VCaP (cell line): ENCODE data around the gene CMBL.
"Not testable (repeated sequence)": the region's sequence is repeated elsewhere in the genome, so short reads cannot be mapped to it uniquely, and the experiment has no call there.

Experiments
- H3K27ac ChIP-seq: fragments of 450-650 bp; 2 replicates; pipeline ENCODE4 v1.5.1; 2017
- TF ChIP-seq, protein P1 (sequence below): fragments of 450-650 bp; conservative IDR thresholded peaks from 2 replicates; pipeline ENCODE4 v1.5.1; 2017; ENCODE audit warnings: mild to moderate bottlenecking, moderate library complexity

The CMBL gene

DNA sequence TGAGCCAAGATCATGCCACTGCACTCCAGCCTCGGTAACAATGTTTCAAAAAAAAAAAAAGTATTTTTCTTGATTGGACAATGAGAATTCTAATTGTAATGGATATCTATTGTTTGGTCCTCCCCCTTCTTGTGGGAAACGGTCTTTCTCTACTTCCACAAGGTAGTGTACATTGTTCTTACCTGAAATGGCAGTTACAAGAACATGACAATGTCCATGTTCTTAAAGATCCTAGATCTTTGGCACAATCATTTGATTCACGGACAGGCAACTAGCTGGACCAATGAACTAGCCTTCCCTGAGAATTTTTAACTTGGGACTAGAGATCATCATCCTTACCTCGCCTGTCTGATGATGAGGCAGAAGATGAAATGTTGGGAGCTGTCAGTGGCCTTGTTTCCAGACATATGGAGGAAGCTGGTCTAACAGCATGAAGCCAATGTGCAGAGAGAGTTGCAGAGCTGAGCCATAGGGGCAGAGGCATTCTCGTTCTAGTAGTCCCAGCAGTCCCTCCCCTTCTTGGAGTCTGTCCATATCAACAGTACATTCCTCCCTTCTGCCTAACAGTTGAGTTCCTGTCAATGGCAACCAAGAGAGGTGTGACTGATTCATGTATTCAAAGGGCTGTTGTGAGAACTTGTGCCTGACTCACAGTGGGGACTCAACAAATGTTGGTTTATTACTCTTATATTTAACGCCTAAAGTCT, 43.6 kb upstream of the CMBL start:
- peak overlapping the region; percentile 100 for H3K27ac ChIP-seq
- TF ChIP-seq, protein P1, sequence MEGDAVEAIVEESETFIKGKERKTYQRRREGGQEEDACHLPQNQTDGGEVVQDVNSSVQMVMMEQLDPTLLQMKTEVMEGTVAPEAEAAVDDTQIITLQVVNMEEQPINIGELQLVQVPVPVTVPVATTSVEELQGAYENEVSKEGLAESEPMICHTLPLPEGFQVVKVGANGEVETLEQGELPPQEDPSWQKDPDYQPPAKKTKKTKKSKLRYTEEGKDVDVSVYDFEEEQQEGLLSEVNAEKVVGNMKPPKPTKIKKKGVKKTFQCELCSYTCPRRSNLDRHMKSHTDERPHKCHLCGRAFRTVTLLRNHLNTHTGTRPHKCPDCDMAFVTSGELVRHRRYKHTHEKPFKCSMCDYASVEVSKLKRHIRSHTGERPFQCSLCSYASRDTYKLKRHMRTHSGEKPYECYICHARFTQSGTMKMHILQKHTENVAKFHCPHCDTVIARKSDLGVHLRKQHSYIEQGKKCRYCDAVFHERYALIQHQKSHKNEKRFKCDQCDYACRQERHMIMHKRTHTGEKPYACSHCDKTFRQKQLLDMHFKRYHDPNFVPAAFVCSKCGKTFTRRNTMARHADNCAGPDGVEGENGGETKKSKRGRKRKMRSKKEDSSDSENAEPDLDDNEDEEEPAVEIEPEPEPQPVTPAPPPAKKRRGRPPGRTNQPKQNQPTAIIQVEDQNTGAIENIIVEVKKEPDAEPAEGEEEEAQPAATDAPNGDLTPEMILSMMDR: no peak

DNA sequence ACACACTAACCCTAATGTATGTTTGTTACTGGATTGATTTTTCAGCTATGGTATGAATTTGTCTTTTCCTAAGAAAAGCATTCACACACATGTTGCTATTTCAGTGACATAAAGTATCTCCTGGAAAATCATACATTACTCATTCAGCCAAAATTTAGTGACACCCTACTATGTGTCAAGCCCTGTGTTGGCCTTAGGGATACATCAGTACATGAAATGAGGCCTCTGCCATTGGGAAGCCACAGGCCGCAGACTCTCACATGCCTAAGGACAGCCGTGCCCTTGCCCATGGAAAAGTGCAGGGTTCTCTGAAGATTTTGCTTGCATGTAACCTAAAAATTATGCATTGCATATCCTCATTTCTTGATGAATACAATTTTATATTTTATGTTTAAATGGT, 40.6 kb upstream of the CMBL start:
- no peak overlapping the region for H3K27ac ChIP-seq
- TF ChIP-seq, protein P1: no peak

DNA sequence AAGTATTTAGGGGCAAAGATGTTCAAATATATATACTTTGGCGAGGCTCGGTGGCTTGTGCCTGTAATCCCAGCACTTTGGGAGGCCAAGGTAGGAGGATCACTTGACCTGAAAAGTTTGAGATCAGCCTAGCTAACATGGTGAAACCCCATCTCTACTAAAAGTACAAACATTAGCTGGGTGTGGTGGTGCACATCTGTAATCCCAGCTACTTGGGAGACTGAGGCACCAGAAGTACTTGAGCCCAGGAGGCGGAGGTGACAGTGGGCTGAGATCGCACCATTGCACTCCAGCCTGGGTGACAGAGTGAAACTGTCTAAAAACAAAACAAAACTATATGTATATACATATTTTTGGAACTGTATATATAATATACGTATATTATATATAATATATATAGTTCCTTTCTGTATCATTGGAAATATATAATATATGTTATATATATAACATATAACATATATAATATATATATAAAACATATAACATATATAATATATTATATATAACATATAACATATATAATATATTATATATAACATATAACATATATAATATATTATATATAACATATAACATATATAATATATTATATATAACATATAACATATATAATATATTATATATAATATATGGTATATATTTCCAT, 36.9 kb upstream of the CMBL start:
- H3K27ac ChIP-seq: not testable (repeated sequence)

DNA sequence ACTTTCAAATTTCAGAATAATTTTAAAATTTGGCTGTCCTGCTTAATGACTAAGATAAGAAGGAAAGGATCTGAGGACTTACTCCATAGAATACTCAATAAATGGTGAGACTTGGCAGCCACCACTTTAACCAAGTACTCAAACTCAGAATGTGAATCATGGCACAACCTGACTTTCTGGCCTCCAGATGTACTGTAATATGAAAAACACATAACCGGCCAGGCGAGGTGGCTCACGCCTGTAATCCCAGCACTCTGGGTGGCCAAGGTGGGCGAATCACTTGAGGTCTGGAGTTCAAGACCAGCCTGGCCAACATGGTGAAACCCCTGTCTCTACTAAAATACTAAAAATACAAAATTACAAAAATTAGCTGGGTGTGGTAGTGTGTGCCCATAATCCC, 35.8 kb upstream of the CMBL start:
- no peak overlapping the region for H3K27ac ChIP-seq
- TF ChIP-seq, protein P1: no peak

DNA sequence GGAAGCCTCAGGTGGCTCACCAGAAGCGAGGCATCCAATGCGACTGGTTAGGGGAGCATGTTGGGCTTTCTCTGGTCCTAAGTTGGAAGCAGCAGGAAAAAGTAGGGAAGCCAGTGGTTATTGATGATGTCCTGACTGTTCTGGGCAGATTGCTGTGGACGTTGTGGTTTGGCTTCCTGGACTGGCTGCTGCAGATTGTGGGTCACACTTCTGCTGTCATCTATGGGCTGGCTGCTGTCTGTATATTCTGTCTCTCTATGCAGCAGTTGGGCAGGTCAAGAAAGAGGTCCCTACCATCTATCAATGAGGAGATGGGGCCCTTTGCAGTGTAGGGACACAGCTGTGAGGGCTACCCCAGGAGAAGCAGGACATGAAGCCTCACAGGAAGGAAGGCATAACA, 32.3 kb upstream of the CMBL start:
- TF ChIP-seq, protein P1: no peak
- no peak overlapping the region for H3K27ac ChIP-seq

DNA sequence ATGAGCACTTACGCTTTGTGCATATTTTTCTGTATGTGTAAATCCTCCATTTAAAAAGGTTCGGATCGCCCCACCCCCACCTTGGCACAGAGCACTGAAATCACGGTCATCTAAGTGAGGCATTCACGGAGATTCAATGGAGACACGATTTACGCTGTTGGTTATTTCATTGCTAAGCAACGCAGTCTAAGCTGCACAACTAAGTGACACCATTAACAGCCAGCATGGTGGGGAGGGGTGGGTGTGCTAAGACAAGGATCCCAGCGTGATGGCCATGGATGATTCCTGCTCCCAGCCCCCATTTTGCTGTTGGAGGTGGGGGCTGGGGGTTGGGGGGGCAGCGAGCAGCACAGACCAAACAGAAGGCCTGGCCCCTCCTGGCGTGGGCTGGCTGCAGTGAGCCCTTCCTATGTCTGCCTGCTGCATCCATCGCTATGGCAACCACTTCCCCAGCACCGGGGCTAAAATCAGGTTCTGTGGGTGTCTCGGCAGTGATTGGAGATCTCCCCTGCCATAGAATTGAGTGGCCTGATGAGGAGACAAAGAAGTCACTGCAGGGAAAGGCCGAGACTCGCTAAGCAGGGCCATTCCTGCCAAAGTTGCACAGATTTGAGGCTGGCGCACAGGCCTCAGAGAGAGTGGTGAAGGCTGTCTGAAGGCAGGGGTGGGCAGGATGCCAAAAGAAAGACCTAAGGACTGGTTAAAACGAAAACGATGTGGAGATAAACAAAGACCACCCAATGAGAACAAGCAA, 31.5 kb upstream of the CMBL start:
- TF ChIP-seq, protein P1: no peak
- no peak overlapping the region for H3K27ac ChIP-seq

DNA sequence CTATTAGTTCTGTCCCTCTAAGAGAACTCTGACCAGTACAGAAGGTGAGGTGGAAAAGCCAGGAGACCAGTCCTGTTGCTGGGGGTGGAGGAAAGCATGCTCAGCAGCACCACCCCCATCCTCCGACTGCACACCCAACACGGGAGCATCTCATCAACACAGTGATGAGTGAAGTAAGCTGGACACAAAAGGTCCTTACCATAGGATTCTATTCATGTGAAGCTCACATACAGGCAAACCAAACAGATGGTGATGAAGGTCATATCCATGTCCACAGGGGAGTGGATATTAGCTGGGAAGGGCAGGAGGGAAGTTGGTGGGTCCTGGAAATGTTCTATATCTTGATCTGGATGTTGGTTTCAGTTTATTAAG, 31.0 kb upstream of the CMBL start:
- TF ChIP-seq, protein P1: no peak
- H3K27ac ChIP-seq: no peak overlapping the region
